ENCODE results near the gene EFCAB6. TPM values are rescaled to one million over a fixed set of nuclear protein-coding genes. Genes with fewer than 3 reads are reported as not detected.

The EFCAB6 gene
- total and polyA plus RNA-seq, 11 donors: 0.53 to 2.3 (median 1.5) TPM

- TF ChIP-seq CTCF (IDR thresholded peaks at IDR 0.05) (no peak), POLR2A (IDR thresholded peaks at IDR 0.05) (no peak)
- Histone ChIP-seq H3K9me3 (peaks cover 0 to 2% (median 0%) of the 10 kb centered on the region in 12 donors), H3K4me3 (no peak overlapping the region), H3K36me3 (no peaks in the 10 kb centered on the region), H3K4me1 (peaks cover 0 to 9% (median 0%) of the 10 kb centered on the region in 12 donors), H3K27ac (no peak overlapping the region), H3K27me3 (no peaks in the 10 kb centered on the region)
- 64 to 78% (median 66%) methylated on average over 5 of the region's 5 CpGs for WGBS, 4 donors
- DNase-seq (no peak), ATAC-seq (no peak)
- intact Hi-C loops (cut with DNase I): no loop called here
These were observed 80.1 kb downstream of the EFCAB6 start for GRCh38 chr22:43731988-43732387.

- no peak for ATAC-seq
- TF ChIP-seq CTCF (IDR thresholded peaks at IDR 0.05): no peak
- no peak for TF ChIP-seq POLR2A (IDR thresholded peaks at IDR 0.05)
- H3K27me3 ChIP-seq: no peaks in the 10 kb centered on the region
- WGBS, 4 donors: 76 to 88% (median 78%) methylated on average over 1 of the region's 1 CpG
- H3K27ac ChIP-seq: peak overlapping the region in 3 of 12 donors; percentile 20 to 57 (median 44)
- H3K4me3 ChIP-seq: no peak overlapping the region
- intact Hi-C loops (cut with DNase I): no loop called here
- H3K4me1 ChIP-seq: peaks cover 0 to 24% (median 8%) of the 10 kb centered on the region in 12 donors
- H3K9me3 ChIP-seq: peaks cover 0 to 2% (median 0%) of the 10 kb centered on the region in 12 donors
- DNase-seq: no peak
- no peaks in the 10 kb centered on the region for H3K36me3 ChIP-seq
These were observed 85.1 kb downstream of the EFCAB6 start for GRCh38 chr22:43726964-43727543.

GRCh38 chr22:43726322-43726721 lies 85.8 kb downstream of the EFCAB6 start:
- intact Hi-C loops (cut with DNase I): no loop called here
- peaks cover 0 to 24% (median 8%) of the 10 kb centered on the region in 12 donors for H3K4me1 ChIP-seq
- H3K9me3 ChIP-seq: peaks cover 0 to 2% (median 0%) of the 10 kb centered on the region in 12 donors
- no peaks in the 10 kb centered on the region for H3K36me3 ChIP-seq
- TF ChIP-seq POLR2A (IDR thresholded peaks at IDR 0.05) (no peak), CTCF (IDR thresholded peaks at IDR 0.05) (no peak)
- no peak for DNase-seq
- H3K27me3 ChIP-seq: no peaks in the 10 kb centered on the region
- H3K4me3 ChIP-seq: no peak overlapping the region
- peak overlapping the region in 6 of 12 donors; percentile 20 to 58 (median 48) for H3K27ac ChIP-seq
- ATAC-seq: peak in 2 of 4 donors; percentile 56 to 61

GRCh38 chr22:43723816-43724215 lies 88.3 kb downstream of the EFCAB6 start:
- 67 to 81% (median 70%) methylated on average over 3 of the region's 3 CpGs for WGBS, 4 donors
- Histone ChIP-seq H3K36me3 (peaks cover 0 to 6% (median 0%) of the 10 kb centered on the region in 9 donors), H3K9me3 (peaks cover 0 to 2% (median 0%) of the 10 kb centered on the region in 12 donors), H3K27ac (no peak overlapping the region), H3K4me1 (peaks cover 0 to 24% (median 8%) of the 10 kb centered on the region in 12 donors), H3K27me3 (no peaks in the 10 kb centered on the region), H3K4me3 (no peak overlapping the region)
- TF ChIP-seq CTCF (IDR thresholded peaks at IDR 0.05) (no peak), POLR2A (IDR thresholded peaks at IDR 0.05) (no peak)
- DNase-seq (no peak), ATAC-seq (no peak)
- intact Hi-C loops (cut with DNase I): no loop called here

Data from heart left ventricle (tissue), 16 donors.